GM12873 (cell line): ENCODE data around the gene PTPN20.

Experiments used
- TF ChIP-seq, protein P1 (sequence below): IDR thresholded peaks from 2 replicates; pipeline ENCODE4 v1.5.1; 2012; ENCODE audit warnings: low read depth, mild to moderate bottlenecking, moderate library complexity, low read length, control low read depth; ENCODE audit not compliant: insufficient read depth; ENCODE audit errors: missing control alignments

Gene PTPN20

DNA sequence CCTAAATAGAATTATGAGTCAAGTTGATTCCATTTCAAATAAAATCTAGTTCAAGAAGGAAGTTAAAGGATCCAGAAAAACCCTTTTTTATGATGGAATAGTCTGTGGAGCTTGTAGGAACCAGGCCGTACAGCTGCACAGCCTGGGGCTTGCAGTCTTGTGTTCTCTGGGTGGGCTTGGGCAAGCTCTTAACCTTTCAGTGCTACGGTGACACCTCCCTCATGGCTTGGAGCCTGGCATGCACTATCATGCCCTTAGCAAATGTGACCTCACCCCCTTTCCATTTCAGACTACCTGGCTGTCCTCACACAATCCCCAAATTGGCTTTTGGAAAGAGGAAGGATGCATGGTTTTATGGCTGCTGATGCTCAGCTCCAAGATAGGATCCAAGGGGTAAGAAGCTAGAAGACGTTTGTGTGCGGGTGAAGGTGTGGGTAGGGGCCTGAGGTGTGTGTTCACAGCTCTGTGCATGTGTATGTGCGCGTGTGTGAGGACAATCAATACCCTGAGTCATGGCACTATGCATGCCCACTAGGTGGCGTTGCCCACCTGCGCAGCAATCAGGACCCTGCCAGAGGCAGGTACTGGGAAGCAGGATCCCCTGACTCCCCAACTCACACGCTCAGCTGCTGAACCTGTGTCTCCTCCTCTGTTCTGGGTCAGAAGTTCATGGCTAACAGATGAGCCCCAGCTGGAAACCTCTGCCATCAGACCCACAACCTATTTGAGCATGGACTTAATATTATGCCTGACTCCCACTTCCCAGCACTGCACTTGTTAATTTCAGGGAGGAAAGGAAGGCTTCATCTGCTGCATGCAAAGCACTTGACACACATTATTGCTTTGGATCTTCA is 113.4 kb downstream of the PTPN20 start:
- TF ChIP-seq, protein P1, sequence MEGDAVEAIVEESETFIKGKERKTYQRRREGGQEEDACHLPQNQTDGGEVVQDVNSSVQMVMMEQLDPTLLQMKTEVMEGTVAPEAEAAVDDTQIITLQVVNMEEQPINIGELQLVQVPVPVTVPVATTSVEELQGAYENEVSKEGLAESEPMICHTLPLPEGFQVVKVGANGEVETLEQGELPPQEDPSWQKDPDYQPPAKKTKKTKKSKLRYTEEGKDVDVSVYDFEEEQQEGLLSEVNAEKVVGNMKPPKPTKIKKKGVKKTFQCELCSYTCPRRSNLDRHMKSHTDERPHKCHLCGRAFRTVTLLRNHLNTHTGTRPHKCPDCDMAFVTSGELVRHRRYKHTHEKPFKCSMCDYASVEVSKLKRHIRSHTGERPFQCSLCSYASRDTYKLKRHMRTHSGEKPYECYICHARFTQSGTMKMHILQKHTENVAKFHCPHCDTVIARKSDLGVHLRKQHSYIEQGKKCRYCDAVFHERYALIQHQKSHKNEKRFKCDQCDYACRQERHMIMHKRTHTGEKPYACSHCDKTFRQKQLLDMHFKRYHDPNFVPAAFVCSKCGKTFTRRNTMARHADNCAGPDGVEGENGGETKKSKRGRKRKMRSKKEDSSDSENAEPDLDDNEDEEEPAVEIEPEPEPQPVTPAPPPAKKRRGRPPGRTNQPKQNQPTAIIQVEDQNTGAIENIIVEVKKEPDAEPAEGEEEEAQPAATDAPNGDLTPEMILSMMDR, result peak; percentile 97

DNA sequence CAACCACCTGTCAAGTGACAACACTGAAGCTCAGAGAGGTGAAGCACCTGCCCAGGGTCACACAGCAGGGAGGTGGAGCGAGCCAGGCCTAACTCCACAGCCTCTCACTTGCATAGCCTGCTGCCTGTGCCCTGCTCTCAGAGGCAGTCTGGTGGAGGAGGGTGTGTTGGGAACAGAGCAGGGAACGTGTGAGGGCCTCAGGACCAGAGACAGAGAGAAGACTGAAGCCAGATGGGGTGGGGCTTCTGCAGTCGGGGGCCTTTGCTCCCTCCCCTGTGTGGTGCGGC is 114.0 kb downstream of the PTPN20 start:
- TF ChIP-seq, protein P1, result no peak

DNA sequence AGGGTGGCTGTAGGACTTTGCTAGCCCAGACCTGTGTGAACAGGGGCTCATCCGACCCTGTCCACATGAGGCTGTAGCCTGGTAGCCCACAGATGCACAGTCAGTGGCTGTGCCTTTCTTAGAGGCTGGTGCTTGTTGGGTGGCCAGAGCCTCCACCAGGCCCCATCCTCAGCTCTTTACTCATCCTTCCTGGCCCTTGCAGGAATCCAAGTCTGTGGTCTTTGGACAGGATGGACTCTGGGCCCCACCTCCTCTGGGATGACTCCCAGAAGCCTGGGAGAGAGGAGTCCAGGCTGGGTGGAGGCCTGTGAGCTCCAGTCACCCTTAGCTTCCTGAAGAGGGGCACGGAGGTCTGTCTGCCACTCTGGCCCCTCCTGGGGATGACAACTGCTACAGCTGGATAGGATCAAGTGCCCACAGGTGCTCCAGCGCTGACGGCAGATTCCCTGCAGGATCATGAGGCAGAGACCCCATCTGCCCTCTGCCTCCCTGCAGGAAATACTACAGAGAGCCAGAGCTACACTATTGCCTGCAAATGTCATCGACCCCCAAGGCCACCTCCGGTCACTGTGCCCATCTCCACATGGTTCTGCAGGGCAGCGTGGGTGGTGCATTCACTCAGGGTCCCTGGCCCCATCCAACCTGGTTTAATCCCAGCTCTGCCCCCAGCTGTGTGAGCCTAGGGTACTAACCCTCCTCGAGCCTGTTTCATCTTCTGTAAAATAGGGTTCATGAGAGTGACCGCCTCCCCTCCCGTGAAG is 114.5 kb downstream of the PTPN20 start:
- TF ChIP-seq, protein P1, result no peak

DNA sequence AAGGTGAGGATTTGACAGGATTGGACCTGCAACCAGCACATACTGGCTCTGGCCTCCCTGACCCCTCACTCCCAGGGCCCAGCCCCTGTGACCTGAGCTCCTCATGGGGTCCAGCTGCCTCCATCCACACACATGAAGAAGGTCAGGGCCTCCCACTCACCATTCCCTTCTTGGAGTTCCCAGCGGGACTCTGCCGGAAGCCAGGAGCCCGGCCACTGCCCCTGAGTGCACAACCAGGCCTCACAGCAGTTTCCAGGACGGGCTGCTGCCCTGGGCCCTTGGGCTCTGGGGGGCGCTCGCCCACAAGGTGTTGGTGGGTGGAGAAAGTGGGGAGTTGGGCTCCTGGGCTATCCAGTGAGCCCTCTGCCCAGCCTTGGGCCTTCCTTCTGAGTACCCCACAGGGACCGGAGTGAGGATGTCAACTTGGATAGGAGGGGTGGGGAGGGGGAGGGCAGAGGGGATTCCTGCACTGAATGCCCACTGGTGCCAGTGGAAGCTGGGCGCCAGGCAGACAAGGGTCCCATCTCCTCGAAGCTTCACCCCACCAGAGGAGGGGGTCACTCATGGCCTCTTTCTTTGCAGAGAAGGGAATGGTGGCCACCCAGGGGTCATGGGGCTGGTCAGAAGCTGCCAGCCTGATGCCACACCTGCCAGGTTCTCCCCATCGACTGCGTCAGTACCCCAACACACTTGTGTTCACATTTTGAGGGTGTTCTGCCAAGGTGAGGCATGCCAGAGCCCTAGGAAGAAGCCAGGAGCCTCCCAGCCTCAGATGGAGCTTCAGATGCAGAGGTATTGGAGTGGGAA is 115.3 kb downstream of the PTPN20 start:
- TF ChIP-seq, protein P1, result no peak

DNA sequence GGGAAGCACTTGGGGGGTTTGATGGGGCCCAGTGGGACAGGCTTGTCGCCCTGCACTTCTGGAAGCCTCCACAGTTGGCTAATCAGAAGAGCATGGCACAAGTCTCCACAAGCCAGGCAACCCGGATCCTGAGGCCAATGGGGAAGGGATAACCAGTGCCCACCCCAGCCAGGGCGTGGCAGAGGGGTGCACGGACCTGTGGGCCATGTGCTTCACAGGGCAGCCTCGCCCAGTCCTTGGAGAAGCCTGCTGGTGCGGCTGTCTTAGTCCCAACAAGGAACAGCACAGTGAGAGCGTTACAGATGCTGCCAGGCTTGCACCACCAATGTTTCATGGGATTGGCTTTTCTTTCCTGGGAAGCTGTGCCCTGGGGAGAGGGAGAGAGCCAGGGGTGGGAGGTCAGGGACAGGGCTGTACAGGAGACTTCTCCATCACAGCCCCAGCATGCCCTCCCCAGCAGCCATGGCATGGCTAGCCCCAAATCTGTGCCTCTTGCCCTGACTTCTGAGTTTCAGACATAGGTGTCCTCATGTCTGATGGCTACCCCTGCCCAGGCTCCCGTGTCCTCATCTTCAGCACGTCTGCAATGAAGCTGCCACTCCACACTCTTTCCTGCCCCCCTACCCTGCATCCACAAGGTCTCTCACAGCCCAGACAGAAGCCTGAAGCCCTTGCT is 116.0 kb downstream of the PTPN20 start:
- TF ChIP-seq, protein P1, result no peak

DNA sequence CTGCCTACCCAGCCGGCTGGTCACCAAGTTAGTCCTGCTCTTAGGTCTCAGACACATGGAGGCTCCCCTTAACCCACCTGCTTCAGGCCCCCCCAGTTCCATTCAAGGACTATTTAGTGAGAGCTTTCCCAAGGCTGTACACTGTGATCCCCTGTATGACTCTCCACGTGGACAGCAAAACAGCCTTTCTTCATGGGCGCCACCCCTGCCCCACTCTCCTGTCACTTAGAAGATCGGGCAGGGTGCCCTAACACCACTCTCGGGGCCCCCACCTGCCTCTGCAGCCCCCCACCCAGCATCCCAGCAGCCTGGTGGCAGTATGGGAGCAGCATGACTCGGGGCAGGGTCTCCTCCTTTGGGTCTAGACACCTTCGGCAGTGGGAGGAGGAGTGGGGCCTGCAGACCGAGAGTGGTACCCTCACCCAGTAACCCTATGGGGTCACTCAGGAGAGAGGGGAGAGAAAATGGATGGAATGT is 116.6 kb downstream of the PTPN20 start:
- TF ChIP-seq, protein P1, result no peak
